MCF 10A (cell line): ENCODE results near the gene FRY. TPM values are rescaled to one million over a fixed set of nuclear protein-coding genes. Genes with fewer than 3 reads are reported as not detected.
A peak's percentile ranks its signal among the peaks of the same experiment; 100 is the strongest.
"Not testable (repeated sequence)": the region's sequence is repeated elsewhere in the genome, so short reads cannot be mapped to it uniquely, and the experiment has no call there.

Experiments
- BruUV-seq: library from RNA; stranded (reverse); fragments of 400-500 nt; replicated peaks from 2 replicates; lab custom pipeline; 2021; lab: Mats Ljungman, UMichigan
- CTCF ChIA-PET: fragments of 300-600 bp; sonication (Branson Sonifier 250); formaldehyde crosslinking; extraction: SDS; loops from one replicate; lab custom pipeline; 2021; ENCODE audit warnings: antibody characterized with exemption, inconsistent platforms; lab: Yijun Ruan, JAX
- POLR2A ChIA-PET: fragments of 300-600, 350-650 bp; sonication (Branson Sonifier 250); formaldehyde crosslinking; extraction: SDS; loops from one replicate; lab custom pipeline; 2020; ENCODE audit warnings: antibody characterized with exemption, inconsistent platforms; lab: Yijun Ruan, JAX
- DNase-seq: peaks from one replicate; pipeline ENCODE4 v3.0.0-alpha.2; 2018; ENCODE audit not compliant: unreplicated experiment
- H3K27ac Mint-ChIP-seq: one replicate; pipeline ENCODE4 v1.8.0; 2022; ENCODE audit warnings: mild to moderate bottlenecking, low read depth, mixed read lengths; ENCODE audit not compliant: unreplicated experiment
- H3K27me3 Mint-ChIP-seq: one replicate; pipeline ENCODE4 v1.8.0; 2022; ENCODE audit warnings: mixed read lengths; ENCODE audit not compliant: insufficient read depth, unreplicated experiment
- H3K36me3 Mint-ChIP-seq: one replicate; pipeline ENCODE4 v1.8.0; 2022; ENCODE audit warnings: mild to moderate bottlenecking, moderate library complexity, mixed read lengths; ENCODE audit not compliant: insufficient read depth, unreplicated experiment
- H3K4me1 Mint-ChIP-seq: one replicate; pipeline ENCODE4 v1.8.0; 2022; ENCODE audit warnings: mixed read lengths; ENCODE audit not compliant: insufficient read depth, unreplicated experiment
- H3K4me3 Mint-ChIP-seq: one replicate; pipeline ENCODE4 v1.8.0; 2022; ENCODE audit warnings: mild to moderate bottlenecking, moderate library complexity, mixed read lengths; ENCODE audit not compliant: unreplicated experiment
- H3K9me3 Mint-ChIP-seq: one replicate; pipeline ENCODE4 v1.8.0; 2022; ENCODE audit warnings: mixed read lengths; ENCODE audit not compliant: unreplicated experiment
- intact Hi-C: fragments of 100-400 bp; cut with micrococcal nuclease; formaldehyde crosslinking; loops from 2 replicates; pipeline ENCODE4 v1.14.1; 2022
- total RNA-seq: library from RNA; stranded (reverse); gene quantifications from 2 replicates; pipeline ENCODE4 v1.2.3, GENCODE V29; 2022
- TF ChIP-seq, protein P1 (sequence below): fragments of 200-600 bp; IDR thresholded peaks from one replicate; pipeline ENCODE4 v1.8.0; 2022; ENCODE audit warnings: antibody characterized with exemption, mild to moderate bottlenecking; ENCODE audit not compliant: unreplicated experiment

Gene FRY
- total RNA-seq, 1 experiment from 2014 or later = 8.9 TPM

DNA sequence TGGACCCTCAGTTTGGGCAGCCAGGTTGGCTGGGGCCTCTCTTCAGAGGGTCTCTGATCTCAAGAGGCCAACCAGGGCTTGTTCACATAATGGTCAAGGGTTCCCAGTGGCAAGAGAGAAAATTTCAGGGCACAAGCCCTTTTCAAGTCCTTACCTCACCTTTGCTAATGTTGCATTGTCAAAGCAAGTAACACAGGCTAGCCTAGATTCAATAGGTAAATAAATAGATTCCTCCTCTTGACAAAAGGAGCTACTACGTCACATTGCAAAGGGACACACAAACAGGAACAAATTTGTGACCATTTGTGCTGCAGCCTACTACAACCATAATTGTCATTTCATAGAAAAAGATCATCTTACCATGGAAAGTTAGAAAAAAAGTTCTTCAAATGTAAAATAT, 33.9 kb upstream of the FRY start:
- H3K36me3 Mint-ChIP-seq = no peaks in the 10 kb centered on the region
- no TSS peak for BruUV-seq
- no peak overlapping the region for H3K27ac Mint-ChIP-seq
- intact Hi-C loops = no loop called here
- no peaks in the 10 kb centered on the region for H3K4me1 Mint-ChIP-seq
- CTCF ChIA-PET = interaction anchor here (0.6 kb wide), 1 partner anchor 167 kb away, joined by 4 read pairs; no protein-coding TSS in a partner anchor
- no peaks in the 10 kb centered on the region for H3K9me3 Mint-ChIP-seq
- no peaks in the 10 kb centered on the region for H3K27me3 Mint-ChIP-seq
- no peak for DNase-seq
- TF ChIP-seq, protein P1, sequence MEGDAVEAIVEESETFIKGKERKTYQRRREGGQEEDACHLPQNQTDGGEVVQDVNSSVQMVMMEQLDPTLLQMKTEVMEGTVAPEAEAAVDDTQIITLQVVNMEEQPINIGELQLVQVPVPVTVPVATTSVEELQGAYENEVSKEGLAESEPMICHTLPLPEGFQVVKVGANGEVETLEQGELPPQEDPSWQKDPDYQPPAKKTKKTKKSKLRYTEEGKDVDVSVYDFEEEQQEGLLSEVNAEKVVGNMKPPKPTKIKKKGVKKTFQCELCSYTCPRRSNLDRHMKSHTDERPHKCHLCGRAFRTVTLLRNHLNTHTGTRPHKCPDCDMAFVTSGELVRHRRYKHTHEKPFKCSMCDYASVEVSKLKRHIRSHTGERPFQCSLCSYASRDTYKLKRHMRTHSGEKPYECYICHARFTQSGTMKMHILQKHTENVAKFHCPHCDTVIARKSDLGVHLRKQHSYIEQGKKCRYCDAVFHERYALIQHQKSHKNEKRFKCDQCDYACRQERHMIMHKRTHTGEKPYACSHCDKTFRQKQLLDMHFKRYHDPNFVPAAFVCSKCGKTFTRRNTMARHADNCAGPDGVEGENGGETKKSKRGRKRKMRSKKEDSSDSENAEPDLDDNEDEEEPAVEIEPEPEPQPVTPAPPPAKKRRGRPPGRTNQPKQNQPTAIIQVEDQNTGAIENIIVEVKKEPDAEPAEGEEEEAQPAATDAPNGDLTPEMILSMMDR = no peak
- POLR2A ChIA-PET = interaction anchor here (0.7 kb wide), 1 partner anchor 139 kb away, joined by 3 read pairs; no protein-coding TSS in a partner anchor
- no peak overlapping the region for H3K4me3 Mint-ChIP-seq

DNA sequence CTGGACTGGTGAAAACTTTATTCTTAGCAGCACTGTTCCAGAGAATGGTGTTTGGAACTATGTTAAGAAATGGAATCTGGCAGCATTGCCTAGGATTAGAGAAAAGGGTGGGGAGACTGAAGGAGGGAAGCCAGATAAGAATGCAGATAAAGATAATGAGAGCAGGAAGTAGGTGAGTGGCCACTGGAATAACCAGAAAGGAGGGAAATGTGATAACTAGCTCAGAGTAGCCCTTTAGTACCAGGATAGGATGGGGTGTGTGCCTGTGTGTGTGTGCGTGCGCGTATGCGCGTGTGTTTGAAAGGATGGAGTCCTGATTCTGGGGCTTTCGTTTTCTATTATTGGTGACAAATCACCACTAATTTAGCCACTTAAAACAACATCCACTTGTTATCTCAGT, 33.4 kb upstream of the FRY start:
- H3K27ac Mint-ChIP-seq = no peak overlapping the region
- no peaks in the 10 kb centered on the region for H3K36me3 Mint-ChIP-seq
- intact Hi-C loops = no loop called here
- H3K4me1 Mint-ChIP-seq = no peaks in the 10 kb centered on the region
- H3K27me3 Mint-ChIP-seq = no peaks in the 10 kb centered on the region
- DNase-seq = no peak
- POLR2A ChIA-PET = no interaction called here
- H3K9me3 Mint-ChIP-seq = no peaks in the 10 kb centered on the region
- no peak overlapping the region for H3K4me3 Mint-ChIP-seq
- BruUV-seq = no TSS peak
- CTCF ChIA-PET = interaction anchor here (0.6 kb wide), 1 partner anchor 166 kb away, joined by 4 read pairs; no protein-coding TSS in a partner anchor
- TF ChIP-seq, protein P1 = no peak

DNA sequence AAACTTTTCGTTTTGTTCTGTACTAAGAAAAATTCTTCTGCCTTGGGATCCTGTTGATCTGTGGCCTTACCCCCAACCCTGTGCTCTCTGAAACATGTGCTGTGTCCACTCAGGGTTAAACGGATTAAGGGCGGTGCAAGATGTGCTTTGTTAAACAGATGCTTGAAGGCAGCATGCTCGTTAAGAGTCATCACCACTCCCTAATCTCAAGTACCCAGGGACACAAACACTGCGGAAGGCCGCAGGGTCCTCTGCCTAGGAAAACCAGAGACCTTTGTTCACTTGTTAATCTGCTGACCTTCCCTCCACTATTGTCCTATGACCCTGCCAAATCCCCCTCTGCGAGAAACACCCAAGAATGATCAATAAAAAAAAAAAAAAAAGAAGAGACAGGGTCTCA, 30.8 kb upstream of the FRY start:
- H3K4me1 Mint-ChIP-seq, intact Hi-C loops, H3K36me3 Mint-ChIP-seq, H3K9me3 Mint-ChIP-seq, H3K4me3 Mint-ChIP-seq, DNase-seq, POLR2A ChIA-PET, H3K27me3 Mint-ChIP-seq, BruUV-seq: not testable (repeated sequence)
- H3K27ac Mint-ChIP-seq = peak overlapping the region; percentile 27
- CTCF ChIA-PET = interaction anchor here (0.5 to 3.3 kb wide), 4 partner anchors 16 to 118 kb away, joined by 3 to 16 read pairs (median 4); no protein-coding TSS in a partner anchor

DNA sequence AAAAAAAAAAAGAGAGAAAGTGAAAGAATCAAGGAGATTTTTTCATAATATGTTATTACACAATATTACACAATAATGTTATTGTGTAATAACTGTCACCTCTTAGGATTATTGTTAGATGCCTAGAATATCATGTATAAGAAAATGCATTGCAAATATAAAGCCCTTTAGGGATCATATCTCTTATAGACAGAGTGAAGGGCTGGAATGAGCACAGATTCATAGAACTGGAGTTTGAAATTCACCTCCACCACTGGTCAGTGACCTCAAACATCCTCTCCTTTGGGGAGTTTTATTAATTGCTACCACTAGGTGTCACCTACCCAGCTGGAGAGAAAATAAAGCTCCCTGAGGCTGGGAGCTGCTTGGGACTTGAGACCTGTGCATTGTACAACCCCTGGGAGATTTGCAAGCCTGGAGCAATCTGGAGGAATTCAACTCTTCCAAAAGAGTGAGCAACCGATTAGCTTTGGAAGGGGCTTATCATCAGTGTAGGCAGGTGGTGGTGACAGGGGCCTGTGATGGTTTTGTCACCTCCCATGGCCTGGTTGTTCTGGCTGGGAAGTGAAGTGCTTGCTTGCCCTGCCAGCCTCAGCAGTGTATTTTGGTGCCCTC, 30.3 kb upstream of the FRY start:
- TF ChIP-seq, protein P1 = peak; percentile 51
- intact Hi-C loops = no loop called here
- H3K36me3 Mint-ChIP-seq = no peaks in the 10 kb centered on the region
- no TSS peak for BruUV-seq
- peak; percentile 71 for DNase-seq
- no peaks in the 10 kb centered on the region for H3K27me3 Mint-ChIP-seq
- no peak overlapping the region for H3K4me3 Mint-ChIP-seq
- H3K27ac Mint-ChIP-seq = peak overlapping the region; percentile 27
- H3K9me3 Mint-ChIP-seq = no peaks in the 10 kb centered on the region
- H3K4me1 Mint-ChIP-seq = no peaks in the 10 kb centered on the region
- CTCF ChIA-PET = interaction anchor here (0.5 to 3.3 kb wide), 10 partner anchors 17 to 280 kb away, joined by 3 to 16 read pairs (median 3); no protein-coding TSS in a partner anchor
- POLR2A ChIA-PET = no interaction called here
